OCI-LY1 (cell line): ENCODE data around the gene USP25.

Experiments used
- EZH2 ChIP-seq: fragments of 200-600 bp; sonication (generic), shearing (Covaris generic); IDR thresholded peaks from 2 replicates; pipeline ENCODE4 v1.8.0; 2017; ENCODE audit warnings: borderline replicate concordance, mixed run types, mild to moderate bottlenecking, antibody characterized with exemption, low read length, moderate library complexity, mixed read lengths
- TF ChIP-seq, protein P1 (sequence below): fragments of 200-600 bp; sonication (generic), shearing (Covaris generic); IDR thresholded peaks from 2 replicates; pipeline ENCODE4 v1.5.1; 2017; ENCODE audit warnings: mild to moderate bottlenecking, antibody characterized with exemption, low read length, moderate library complexity, mixed read lengths

GRCh38 chr21:15852146-15852545, 122.4 kb downstream of the USP25 start:
- TF ChIP-seq, protein P1, sequence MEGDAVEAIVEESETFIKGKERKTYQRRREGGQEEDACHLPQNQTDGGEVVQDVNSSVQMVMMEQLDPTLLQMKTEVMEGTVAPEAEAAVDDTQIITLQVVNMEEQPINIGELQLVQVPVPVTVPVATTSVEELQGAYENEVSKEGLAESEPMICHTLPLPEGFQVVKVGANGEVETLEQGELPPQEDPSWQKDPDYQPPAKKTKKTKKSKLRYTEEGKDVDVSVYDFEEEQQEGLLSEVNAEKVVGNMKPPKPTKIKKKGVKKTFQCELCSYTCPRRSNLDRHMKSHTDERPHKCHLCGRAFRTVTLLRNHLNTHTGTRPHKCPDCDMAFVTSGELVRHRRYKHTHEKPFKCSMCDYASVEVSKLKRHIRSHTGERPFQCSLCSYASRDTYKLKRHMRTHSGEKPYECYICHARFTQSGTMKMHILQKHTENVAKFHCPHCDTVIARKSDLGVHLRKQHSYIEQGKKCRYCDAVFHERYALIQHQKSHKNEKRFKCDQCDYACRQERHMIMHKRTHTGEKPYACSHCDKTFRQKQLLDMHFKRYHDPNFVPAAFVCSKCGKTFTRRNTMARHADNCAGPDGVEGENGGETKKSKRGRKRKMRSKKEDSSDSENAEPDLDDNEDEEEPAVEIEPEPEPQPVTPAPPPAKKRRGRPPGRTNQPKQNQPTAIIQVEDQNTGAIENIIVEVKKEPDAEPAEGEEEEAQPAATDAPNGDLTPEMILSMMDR = no peak
- TF ChIP-seq EZH2 = no peak
